LNCaP clone FGC (cell line): ENCODE data around the gene FOXN3.
A peak's percentile ranks its signal among the peaks of the same experiment; 100 is the strongest.

ENCODE experiments used
- DNase-seq: peaks from one replicate; pipeline ENCODE4 v3.0.0-alpha.2; 2011; ENCODE audit warnings: low read depth
- H3K4me3 ChIP-seq: 2 replicates; pipeline ENCODE4 v1.5.1; 2011; ENCODE audit warnings: mild to moderate bottlenecking, low read depth, low read length, control low read depth
- CTCF ChIP-seq: IDR thresholded peaks from 2 replicates; pipeline ENCODE4 v1.5.1; 2012; ENCODE audit warnings: mild to moderate bottlenecking; ENCODE audit not compliant: control insufficient read depth, insufficient read depth; ENCODE audit errors: extremely low read depth

Gene FOXN3, protein sequence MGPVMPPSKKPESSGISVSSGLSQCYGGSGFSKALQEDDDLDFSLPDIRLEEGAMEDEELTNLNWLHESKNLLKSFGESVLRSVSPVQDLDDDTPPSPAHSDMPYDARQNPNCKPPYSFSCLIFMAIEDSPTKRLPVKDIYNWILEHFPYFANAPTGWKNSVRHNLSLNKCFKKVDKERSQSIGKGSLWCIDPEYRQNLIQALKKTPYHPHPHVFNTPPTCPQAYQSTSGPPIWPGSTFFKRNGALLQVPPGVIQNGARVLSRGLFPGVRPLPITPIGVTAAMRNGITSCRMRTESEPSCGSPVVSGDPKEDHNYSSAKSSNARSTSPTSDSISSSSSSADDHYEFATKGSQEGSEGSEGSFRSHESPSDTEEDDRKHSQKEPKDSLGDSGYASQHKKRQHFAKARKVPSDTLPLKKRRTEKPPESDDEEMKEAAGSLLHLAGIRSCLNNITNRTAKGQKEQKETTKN

DNA sequence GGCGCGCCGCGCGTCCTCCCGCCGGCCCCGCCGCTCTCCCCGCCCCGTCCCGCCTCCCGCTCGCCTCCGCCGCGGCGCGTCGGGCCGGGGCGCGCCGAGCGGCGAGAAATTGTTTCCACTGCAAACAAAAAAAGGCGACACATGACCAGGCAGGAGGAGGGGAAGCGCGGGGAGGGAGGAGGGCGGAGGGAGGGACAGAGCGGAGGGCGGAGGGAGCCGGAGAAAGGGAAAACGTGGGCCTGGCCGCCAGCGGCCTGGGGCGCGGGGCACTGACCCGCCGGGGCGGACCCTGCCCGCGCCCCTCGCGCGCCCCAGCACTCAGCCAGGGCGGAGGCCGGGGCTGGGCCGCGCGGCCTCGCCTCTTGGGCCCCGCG, at the start of gene FOXN3:
FOXN3 (minus strand) TSS at position 143 of the 374 bp plus-strand sequence. CDS start 4,757 bp downstream, outside the sequence.
- H3K4me3 ChIP-seq, result peak within 1 kb of the TSS; percentile 74
- peak; percentile 82 for DNase-seq
- TF ChIP-seq CTCF, result no peak

DNA sequence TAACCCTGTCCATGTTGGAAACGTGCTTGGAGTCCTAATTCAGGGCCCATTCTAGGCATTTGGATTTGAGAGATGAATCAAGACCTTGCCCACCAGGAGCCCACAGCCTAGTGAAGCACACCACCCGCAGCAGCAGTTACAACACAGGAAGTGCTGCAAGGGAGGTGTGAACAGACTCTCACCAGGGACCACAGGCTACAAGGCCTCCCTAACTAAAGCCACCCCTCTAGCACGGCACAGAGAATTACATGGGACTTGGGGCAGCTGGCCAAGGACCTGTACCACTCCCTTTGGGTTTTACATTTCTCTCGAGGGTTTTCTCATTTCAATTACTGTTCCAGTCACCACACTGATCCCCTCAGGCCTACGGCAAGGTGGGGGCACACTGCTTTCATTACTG, 49.5 kb upstream of the FOXN3 start:
- H3K4me3 ChIP-seq, result no peak overlapping the region
- TF ChIP-seq CTCF, result no peak
- DNase-seq, result no peak

- no peak for TF ChIP-seq CTCF
- DNase-seq, result no peak
Observed at GRCh38 chr14:89465876-89466275, 48.8 kb upstream of the FOXN3 start.

DNA sequence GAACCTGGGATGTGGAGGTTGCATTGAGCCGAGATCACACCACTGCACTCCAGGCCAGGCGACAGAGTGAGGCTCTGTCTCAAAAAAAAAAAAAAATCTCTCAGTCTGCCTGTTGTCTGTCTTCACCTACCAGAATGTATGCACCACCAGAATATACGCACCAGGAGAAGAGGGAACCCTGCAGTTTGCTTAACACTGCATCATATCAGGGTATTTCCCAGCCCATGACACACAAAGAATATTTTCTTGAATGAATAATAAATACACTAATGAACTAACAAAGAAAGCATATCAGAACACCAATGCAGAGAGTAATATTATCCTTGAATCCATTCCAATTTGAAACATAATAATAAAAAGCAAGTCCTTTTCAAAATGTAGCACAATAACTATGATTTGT, 44.2 kb upstream of the FOXN3 start:
- no peak overlapping the region for H3K4me3 ChIP-seq
- no peak for TF ChIP-seq CTCF
- DNase-seq, result no peak

More at GRCh38 chr14:89465876-89466275, 48.8 kb upstream of the FOXN3 start:
- no peak overlapping the region for H3K4me3 ChIP-seq

- no peak for DNase-seq
- no peak overlapping the region for H3K4me3 ChIP-seq
- no peak for TF ChIP-seq CTCF
Observed at GRCh38 chr14:89458713-89459420, 41.8 kb upstream of the FOXN3 start.

- H3K4me3 ChIP-seq, result no peak overlapping the region
- no peak for TF ChIP-seq CTCF
- DNase-seq, result no peak
Observed at GRCh38 chr14:89457007-89457406, 40.0 kb upstream of the FOXN3 start.
